HG02870 (cell line): ENCODE measurements around the gene PANK2.
A peak's percentile ranks its signal among the peaks of the same experiment; 100 is the strongest.

Source experiments
- ATAC-seq: cut with Tn5 transposase; IDR thresholded peaks from one replicate; pipeline ENCODE4 v1.9.1; 2021; ENCODE audit warnings: mild to moderate bottlenecking, moderate library complexity; ENCODE audit not compliant: unreplicated experiment

Gene PANK2

DNA sequence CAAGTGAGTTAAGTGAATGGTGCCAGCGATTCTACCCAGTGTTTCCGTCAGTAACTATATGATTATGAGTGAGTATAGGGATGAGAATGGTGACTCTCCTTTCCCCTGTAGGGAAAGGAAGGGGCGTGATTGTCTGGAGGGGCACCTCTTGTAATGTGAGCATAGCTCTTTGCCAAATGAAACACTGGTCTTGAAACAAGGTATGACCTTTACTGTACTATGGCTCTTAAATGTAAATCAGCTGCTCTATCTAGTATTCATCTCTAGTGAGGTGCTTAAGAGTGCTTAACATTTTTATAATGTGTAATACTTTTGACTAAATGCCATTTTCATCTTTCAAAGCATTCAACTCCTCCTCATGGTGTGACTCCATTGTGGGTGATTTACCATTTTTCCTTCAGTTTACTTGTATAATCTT lies 11.0 kb downstream of the PANK2 start:
- ATAC-seq = no peak

GRCh38 chr20:3901028-3901705 lies 12.0 kb downstream of the PANK2 start:
- ATAC-seq = no peak

DNA sequence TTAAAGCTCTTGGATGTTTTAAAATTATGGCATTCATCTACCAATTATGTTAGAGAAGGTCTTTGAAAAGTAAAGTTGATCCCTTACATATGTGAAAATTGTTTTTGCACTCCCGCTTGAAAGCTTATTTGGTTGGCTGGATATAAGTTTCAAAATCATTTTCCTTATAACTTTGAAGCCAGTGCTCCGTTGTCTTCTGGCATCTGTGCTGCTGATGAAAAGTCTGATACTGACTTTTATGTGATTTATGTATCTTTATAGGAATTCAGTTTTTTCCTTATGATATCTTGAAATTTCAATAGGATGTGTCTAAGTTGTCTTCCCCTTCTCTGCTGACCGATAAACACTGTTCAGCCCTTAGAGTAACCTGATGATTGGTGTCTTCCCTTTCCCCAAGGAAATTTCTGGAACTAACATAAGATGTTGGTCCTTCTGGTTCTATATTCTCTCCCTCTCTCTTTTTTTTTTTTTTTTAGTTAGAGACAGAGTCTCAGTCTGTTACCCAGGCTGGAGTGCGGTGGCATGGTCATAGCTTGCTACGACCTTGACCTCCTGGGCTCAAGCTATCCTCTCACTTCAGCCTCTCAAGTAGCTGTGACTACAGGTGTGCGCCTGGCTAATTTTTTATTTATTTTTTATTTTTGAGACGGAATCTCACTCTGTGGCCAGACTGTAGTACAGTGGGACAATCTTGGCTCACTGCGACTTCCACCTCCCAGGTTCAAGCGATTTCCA lies 12.7 kb downstream of the PANK2 start:
- no peak for ATAC-seq

DNA sequence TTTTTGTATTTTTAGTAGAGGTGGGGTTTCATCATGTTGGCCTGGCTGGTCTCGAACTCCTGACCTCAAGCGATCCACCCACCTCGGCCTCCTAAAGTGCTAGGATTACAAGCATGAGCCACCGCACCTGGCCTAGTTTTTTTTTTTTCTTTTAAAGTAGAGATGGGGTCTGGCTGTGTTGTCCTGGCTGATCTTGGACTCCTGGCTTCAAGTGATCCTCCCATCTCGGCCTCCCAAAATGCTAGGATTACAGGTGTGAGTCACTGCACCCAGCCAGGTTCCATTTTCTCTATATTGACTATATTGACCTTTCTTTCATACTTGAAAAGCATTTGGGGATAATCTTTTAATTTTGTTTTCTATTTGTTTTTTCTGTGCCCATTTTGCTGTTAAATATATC lies 13.3 kb downstream of the PANK2 start:
- no peak for ATAC-seq

DNA sequence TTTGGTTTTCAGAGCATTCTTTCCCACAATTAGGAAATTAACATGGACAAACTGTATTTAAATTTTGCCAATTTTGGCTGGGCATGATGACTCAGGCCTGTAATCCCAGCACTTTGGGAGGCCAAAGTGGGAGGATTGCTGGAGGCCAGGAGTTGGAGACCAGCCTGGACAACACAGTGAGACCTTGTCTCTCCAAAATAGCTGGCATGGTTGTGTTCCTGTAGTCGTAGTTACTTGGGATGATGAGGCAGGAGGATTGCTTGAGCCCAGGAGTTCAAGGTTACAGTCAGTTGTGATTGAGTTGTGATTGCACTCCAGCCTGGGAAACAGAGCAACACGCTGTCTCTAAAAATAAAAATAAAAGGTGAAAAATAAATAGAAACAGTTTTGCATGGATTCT lies 15.0 kb downstream of the PANK2 start:
- no peak for ATAC-seq

GRCh38 chr20:3904857-3905256 lies 15.7 kb downstream of the PANK2 start:
- no peak for ATAC-seq

- peak; percentile 79 for ATAC-seq
Measured at GRCh38 chr20:3906744-3907721, 17.8 kb downstream of the PANK2 start.

- ATAC-seq = no peak
Measured at GRCh38 chr20:3908667-3909066, 19.5 kb downstream of the PANK2 start.

DNA sequence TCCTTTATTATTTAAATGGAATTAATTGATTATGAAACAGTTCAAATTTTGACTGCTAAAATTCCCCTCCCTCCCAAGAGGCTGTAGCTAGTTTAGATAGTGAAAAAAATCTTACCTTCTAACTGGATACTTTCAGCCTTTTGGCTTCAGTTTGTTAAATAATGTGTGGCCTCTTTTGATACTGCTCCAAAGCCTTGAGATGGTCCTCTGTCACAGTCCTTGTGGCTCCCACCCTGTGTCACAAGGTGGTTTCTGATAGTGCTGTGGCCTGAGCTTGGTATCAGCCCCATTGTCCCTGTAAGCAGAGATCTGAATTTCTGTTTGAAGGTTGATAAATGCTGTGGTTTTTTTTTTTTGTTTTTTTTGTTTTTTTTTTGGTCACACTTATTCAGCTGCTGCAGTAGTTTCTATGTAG lies 20.8 kb downstream of the PANK2 start:
- ATAC-seq = no peak

DNA sequence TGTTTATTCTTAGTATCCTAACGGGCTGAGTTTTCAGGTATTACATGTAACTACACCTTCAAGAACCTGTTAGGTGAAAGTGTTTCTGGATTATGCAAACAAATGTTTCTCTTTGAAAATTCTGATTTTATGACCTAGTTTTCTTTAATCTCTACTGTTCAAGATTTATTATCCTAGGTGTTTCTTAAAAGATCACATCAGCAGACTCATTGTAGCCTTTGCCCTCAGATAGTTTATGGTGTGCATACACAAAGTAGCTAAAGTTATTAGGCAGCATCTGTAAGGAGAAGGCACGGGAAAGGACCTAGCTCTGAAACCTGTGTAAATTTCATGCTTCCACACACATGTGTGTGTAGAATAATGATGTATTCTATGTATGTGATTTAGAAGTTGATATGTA lies 21.7 kb downstream of the PANK2 start:
- no peak for ATAC-seq

- ATAC-seq = no peak
Measured at GRCh38 chr20:3911956-3912355, 22.8 kb downstream of the PANK2 start.

- no peak for ATAC-seq
Measured at GRCh38 chr20:3914446-3914845, 25.3 kb downstream of the PANK2 start.

- no peak for ATAC-seq
Measured at GRCh38 chr20:3915691-3916090, 26.5 kb downstream of the PANK2 start.

GRCh38 chr20:3916364-3916763 lies 27.2 kb downstream of the PANK2 start:
- no peak for ATAC-seq

DNA sequence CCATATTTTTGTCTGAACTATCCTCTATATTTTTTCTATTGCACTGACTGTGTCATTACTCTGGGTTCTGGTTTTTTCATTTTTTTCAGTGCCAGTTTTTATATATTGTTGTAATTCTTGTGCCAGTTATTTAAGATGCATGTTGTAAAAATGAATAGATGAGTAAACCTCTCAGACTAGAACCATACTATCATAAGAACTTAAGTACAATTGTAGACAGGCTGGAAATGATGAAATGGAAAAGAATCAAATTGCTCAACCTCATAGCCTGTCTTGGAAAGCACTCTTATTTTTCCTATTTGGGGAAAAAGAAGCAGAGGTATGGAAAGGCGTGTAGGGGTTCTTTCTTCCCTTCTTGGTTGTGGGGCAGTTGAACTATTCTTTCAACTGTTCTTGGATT lies 30.2 kb downstream of the PANK2 start:
- ATAC-seq = no peak

- no peak for ATAC-seq
Measured at GRCh38 chr20:3922223-3922982, 33.2 kb downstream of the PANK2 start.

DNA sequence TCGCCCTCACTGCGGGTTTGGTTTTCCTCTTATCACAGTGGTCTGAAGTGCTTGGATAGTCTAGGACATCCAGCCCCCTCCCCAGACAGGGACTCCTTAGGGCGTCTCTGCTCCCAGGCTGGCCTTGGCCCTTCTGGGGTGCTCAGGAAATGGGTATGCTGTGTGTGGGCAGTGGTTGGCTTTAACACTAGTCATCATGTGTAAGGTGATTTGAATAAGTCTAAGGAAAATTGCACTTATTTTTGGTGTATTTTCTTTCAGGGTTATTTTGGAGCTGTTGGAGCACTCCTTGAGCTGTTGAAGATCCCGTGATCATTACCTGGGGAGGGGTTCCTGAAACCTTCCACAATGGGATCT lies 33.8 kb downstream of the PANK2 start:
- ATAC-seq = no peak

DNA sequence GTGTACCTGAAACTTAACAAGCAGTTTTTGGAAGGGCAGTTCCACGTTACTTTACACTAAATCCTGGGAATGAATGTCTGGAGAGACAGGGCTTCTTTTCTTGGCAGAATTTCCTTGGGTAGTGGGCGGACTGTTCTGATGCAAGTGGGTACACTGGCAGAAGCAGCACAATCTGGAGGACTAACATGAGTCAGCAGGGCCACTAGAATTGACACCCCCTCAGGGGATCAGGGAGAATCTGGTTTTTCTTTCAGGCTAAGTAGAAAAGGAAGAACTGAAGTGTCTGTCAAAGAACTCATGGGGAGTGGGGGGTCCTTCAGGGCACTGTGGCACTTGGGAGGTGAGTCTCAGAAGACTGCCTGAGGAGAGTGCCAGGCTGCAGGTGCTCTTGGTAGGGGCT lies 34.6 kb downstream of the PANK2 start:
- ATAC-seq = no peak

DNA sequence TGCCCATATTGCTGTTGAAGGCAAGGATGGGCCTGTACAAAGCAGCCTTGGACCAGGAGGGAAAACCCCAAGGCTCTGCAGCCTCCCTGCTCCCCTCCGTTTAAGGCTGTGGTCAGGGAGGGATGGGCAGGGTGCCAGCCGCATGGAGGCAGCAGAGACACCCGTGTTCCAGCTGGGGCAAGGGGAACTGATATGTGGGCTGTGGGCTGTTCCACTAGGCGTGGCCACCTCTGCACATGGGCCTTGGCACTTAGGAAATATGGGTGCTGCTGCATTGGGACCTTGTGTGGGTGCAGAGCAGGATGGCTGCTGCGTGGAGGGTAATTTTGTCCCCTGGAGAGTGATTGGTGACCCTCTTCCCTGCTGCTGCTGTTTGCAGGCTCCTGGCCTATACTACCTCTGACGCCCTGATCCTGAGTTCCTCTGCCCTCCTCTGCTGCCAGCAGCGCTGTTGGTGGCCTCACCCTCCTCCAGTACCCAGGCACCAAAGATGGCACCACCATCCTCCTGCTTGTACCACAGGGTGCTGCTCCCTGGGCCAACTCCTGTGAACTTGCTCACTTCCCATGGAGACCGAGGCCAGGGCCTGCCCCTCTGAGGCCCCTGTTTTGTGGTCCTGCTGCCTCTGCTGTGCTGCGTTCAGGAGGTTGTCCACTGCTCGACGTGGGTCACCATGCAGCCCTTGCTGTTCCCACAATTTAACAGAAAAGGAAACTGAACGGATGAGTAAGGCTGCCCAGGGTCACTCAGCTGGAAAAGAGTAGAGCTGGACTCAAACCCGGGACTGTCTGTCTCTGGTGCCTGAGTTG lies 35.3 kb downstream of the PANK2 start:
- ATAC-seq = no peak

GRCh38 chr20:3925113-3925695 lies 36.0 kb downstream of the PANK2 start:
- ATAC-seq = no peak
